OCI-LY7 (cell line): ENCODE data around the gene ADCY3.

Experiments used
- EZH2phosphoT487 ChIP-seq: fragments of 200-600 bp; sonication (generic); IDR thresholded peaks from 2 replicates; pipeline ENCODE4 v1.6.1; 2018; ENCODE audit warnings: low read depth, borderline replicate concordance, mild to moderate bottlenecking, mixed run types, antibody characterized with exemption, low read length, moderate library complexity, mixed read lengths
- TF ChIP-seq, protein P1 (sequence below): fragments of 200-600 bp; sonication (generic); conservative IDR thresholded peaks from 2 replicates; pipeline ENCODE4 v1.5.1; 2014; ENCODE audit warnings: mild to moderate bottlenecking, antibody characterized with exemption, low read length, moderate library complexity, mixed read lengths

- TF ChIP-seq, protein P1, sequence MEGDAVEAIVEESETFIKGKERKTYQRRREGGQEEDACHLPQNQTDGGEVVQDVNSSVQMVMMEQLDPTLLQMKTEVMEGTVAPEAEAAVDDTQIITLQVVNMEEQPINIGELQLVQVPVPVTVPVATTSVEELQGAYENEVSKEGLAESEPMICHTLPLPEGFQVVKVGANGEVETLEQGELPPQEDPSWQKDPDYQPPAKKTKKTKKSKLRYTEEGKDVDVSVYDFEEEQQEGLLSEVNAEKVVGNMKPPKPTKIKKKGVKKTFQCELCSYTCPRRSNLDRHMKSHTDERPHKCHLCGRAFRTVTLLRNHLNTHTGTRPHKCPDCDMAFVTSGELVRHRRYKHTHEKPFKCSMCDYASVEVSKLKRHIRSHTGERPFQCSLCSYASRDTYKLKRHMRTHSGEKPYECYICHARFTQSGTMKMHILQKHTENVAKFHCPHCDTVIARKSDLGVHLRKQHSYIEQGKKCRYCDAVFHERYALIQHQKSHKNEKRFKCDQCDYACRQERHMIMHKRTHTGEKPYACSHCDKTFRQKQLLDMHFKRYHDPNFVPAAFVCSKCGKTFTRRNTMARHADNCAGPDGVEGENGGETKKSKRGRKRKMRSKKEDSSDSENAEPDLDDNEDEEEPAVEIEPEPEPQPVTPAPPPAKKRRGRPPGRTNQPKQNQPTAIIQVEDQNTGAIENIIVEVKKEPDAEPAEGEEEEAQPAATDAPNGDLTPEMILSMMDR: no peak
- no peak for TF ChIP-seq EZH2phosphoT487
Observed at GRCh38 chr2:24793761-24794435, 126.1 kb downstream of the ADCY3 start.
